A673 (cell line): ENCODE data around the gene UBR4.

Source experiments
- CTCF ChIP-seq: fragments of 300-800, 200-600 bp; sonication (generic); conservative IDR thresholded peaks from 2 replicates; pipeline ENCODE4 v1.5.1; 2017; ENCODE audit warnings: low read depth, mild to moderate bottlenecking, antibody characterized with exemption, low read length, moderate library complexity, mixed read lengths
- EZH2 ChIP-seq: fragments of 200-600 bp; sonication (generic); IDR thresholded peaks from 2 replicates; pipeline ENCODE4 v1.6.1; 2017; ENCODE audit warnings: borderline replicate concordance, low read depth, mild to moderate bottlenecking, mixed read lengths, antibody characterized with exemption, low read length; ENCODE audit not compliant: poor library complexity, severe bottlenecking

- TF ChIP-seq CTCF = no peak
- TF ChIP-seq EZH2 = no peak
These were observed 167.1 kb downstream of the UBR4 start for GRCh38 chr1:19042675-19043578.
